Liver (tissue), 3 donors: ENCODE data around the gene SLC13A2.

Experiments used
- ATF3 ChIP-seq: IDR thresholded peaks from 2 replicates; pipeline ENCODE4 v1.6.1; 2016; ENCODE audit warnings: antibody characterized with exemption
- CTCF ChIP-seq: fragments of 150-350 bp; IDR thresholded peaks from 2 replicates; pipeline ENCODE4 v1.5.1; 2017; ENCODE audit warnings: improper control_type of control experiment, low read depth, low read length; ENCODE audit not compliant: missing input control
- GABPA ChIP-seq, 2 donors: IDR thresholded peaks in 1 of 2; conservative IDR thresholded peaks in 1 of 2; 2 replicates each; pipeline ENCODE4 v1.6.1; 2016; ENCODE audit warnings: antibody characterized with exemption in 2 of 2, mild to moderate bottlenecking in 1 of 2, moderate library complexity in 1 of 2
- JUND ChIP-seq, 2 donors: IDR thresholded peaks; 2 replicates each; pipeline ENCODE4 v1.6.1; 2016; ENCODE audit warnings: antibody characterized with exemption in 2 of 2
- MAX ChIP-seq: IDR thresholded peaks from 2 replicates; pipeline ENCODE4 v1.6.1; 2016; ENCODE audit warnings: antibody characterized with exemption
- RAD21 ChIP-seq, 2 donors: IDR thresholded peaks; 2 replicates each; pipeline ENCODE4 v1.6.1; 2016; ENCODE audit warnings: antibody characterized with exemption in 2 of 2, mild to moderate bottlenecking in 2 of 2
- REST ChIP-seq: IDR thresholded peaks from 2 replicates; pipeline ENCODE4 v1.6.1; 2016; ENCODE audit warnings: antibody characterized with exemption, mild to moderate bottlenecking
- SP1 ChIP-seq: IDR thresholded peaks from 2 replicates; pipeline ENCODE4 v1.6.1; 2018; ENCODE audit warnings: antibody characterized with exemption, mild to moderate bottlenecking
- TAF1 ChIP-seq: conservative IDR thresholded peaks from 2 replicates; pipeline ENCODE4 v1.6.1; 2016; ENCODE audit warnings: antibody characterized with exemption, mild to moderate bottlenecking
- YY1 ChIP-seq: IDR thresholded peaks from 2 replicates; pipeline ENCODE4 v1.6.1; 2016; ENCODE audit warnings: antibody characterized with exemption, mild to moderate bottlenecking
- donor health status: healthy.
- donor health status: healthy.

GRCh38 chr17:28471531-28472342 lies 1.7 kb upstream of the SLC13A2 start:
- no peak for TF ChIP-seq TAF1
- TF ChIP-seq CTCF: no peak
- no peak for TF ChIP-seq MAX
- TF ChIP-seq REST: no peak
- no peak for TF ChIP-seq SP1
- TF ChIP-seq YY1: no peak
- TF ChIP-seq RAD21 (IDR thresholded peaks at IDR 0.05): no peak
- no peak for TF ChIP-seq JUND (IDR thresholded peaks at IDR 0.05)
- TF ChIP-seq GABPA (IDR thresholded peaks at IDR 0.05 in 1 of 2, conservative IDR thresholded peaks at IDR 0.05 in 1 of 2): no peak
- TF ChIP-seq ATF3: no peak
